Upper lobe of left lung (tissue), 4 donors: ENCODE data around the gene DNAAF9.

ENCODE experiments used
- EP300 ChIP-seq, 4 donors: sonication (generic); formaldehyde crosslinking; IDR thresholded peaks; one replicate each; pipeline ENCODE4 v1.5.1; 2017; ENCODE audit warnings: antibody characterized with exemption in 4 of 4, control low read depth in 2 of 4
- POLR2A ChIP-seq, 4 donors: fragments of 450-650 bp; IDR thresholded peaks; one replicate each; pipeline ENCODE4 v1.5.1; 2016 to 2017; ENCODE audit warnings: antibody characterized with exemption in 4 of 4, mild to moderate bottlenecking in 2 of 4
- POLR2AphosphoS5 ChIP-seq, 2 donors: sonication (generic); formaldehyde crosslinking; IDR thresholded peaks; one replicate each; pipeline ENCODE4 v1.5.1; 2017; ENCODE audit warnings: antibody characterized with exemption in 2 of 2
- TF ChIP-seq, protein P1 (sequence below), 6 experiments: fragments of 450-650 bp in 4 of 6; fragments of 200-600 bp in 2 of 6; sonication (generic) in 2 of 6; IDR thresholded peaks; one replicate each; pipeline ENCODE4 v1.5.1; 2016 to 2019; ENCODE audit warnings: antibody characterized with exemption in 6 of 6

DNA sequence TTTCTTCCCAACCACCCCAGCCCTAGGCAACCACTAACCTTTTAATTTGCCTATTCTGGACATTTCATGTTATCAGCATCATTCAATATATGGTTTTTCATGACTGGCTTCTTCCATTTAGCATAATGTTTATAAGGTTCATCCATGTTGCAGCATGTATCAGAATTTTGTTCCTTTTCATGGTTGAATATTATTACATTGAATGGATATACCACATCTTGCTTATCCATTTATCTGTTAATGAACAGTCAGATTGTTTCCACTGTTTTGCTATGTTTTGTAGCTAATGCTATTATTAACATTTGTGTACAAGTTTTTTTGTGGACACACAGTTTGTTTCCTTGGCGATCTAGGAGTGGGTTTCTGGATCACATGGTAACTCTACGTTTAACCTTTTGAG, 3.0 kb upstream of the DNAAF9 start:
- TF ChIP-seq, protein P1, sequence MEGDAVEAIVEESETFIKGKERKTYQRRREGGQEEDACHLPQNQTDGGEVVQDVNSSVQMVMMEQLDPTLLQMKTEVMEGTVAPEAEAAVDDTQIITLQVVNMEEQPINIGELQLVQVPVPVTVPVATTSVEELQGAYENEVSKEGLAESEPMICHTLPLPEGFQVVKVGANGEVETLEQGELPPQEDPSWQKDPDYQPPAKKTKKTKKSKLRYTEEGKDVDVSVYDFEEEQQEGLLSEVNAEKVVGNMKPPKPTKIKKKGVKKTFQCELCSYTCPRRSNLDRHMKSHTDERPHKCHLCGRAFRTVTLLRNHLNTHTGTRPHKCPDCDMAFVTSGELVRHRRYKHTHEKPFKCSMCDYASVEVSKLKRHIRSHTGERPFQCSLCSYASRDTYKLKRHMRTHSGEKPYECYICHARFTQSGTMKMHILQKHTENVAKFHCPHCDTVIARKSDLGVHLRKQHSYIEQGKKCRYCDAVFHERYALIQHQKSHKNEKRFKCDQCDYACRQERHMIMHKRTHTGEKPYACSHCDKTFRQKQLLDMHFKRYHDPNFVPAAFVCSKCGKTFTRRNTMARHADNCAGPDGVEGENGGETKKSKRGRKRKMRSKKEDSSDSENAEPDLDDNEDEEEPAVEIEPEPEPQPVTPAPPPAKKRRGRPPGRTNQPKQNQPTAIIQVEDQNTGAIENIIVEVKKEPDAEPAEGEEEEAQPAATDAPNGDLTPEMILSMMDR (IDR thresholded peaks at IDR 0.05), result no peak
- TF ChIP-seq POLR2AphosphoS5 (IDR thresholded peaks at IDR 0.05) (no peak), POLR2A (IDR thresholded peaks at IDR 0.05) (no peak), EP300 (IDR thresholded peaks at IDR 0.05) (no peak)
